Breast epithelium (tissue), 3 donors: ENCODE data around the gene ADD2.

Experiments
- CTCF ChIP-seq, 3 donors: fragments of 450-650 bp; IDR thresholded peaks; one replicate each; pipeline ENCODE4 v1.5.1; 2016 to 2017; ENCODE audit warnings: antibody characterized with exemption in 3 of 3, mild to moderate bottlenecking in 3 of 3, moderate library complexity in 3 of 3
- POLR2AphosphoS5 ChIP-seq, 3 donors: sonication (generic); formaldehyde crosslinking; IDR thresholded peaks; one replicate each; pipeline ENCODE4 v1.6.1; 2017; ENCODE audit warnings: antibody characterized with exemption in 3 of 3

- no peak for TF ChIP-seq POLR2AphosphoS5 (IDR thresholded peaks at IDR 0.05)
- TF ChIP-seq CTCF (IDR thresholded peaks at IDR 0.05), result no peak
These were observed 41.3 kb upstream of the ADD2 start for GRCh38 chr2:70808983-70809958.
